HG02798 (cell line): ENCODE results near the gene PDE4D.

Experiments
- ATAC-seq: cut with Tn5 transposase; IDR thresholded peaks from one replicate; pipeline ENCODE4 v1.9.1; 2021; ENCODE audit warnings: mild to moderate bottlenecking; ENCODE audit not compliant: unreplicated experiment, poor library complexity

PDE4D gene

GRCh38 chr5:59287361-59287760, 606.2 kb downstream of the PDE4D start:
- ATAC-seq, result no peak

GRCh38 chr5:59286510-59286909, 607.0 kb downstream of the PDE4D start:
- ATAC-seq, result no peak

- no peak for ATAC-seq
These were observed 608.1 kb downstream of the PDE4D start for GRCh38 chr5:59285300-59286016.

GRCh38 chr5:59282726-59283125, 610.8 kb downstream of the PDE4D start:
- ATAC-seq, result no peak

- ATAC-seq, result no peak
These were observed 613.5 kb downstream of the PDE4D start for GRCh38 chr5:59279979-59280378.

- ATAC-seq, result no peak
These were observed 616.6 kb downstream of the PDE4D start for GRCh38 chr5:59276917-59277372.

GRCh38 chr5:59276325-59276675, 617.2 kb downstream of the PDE4D start:
- ATAC-seq, result no peak

GRCh38 chr5:59275510-59276324, 617.8 kb downstream of the PDE4D start:
- no peak for ATAC-seq

GRCh38 chr5:59275170-59275509, 618.4 kb downstream of the PDE4D start:
- ATAC-seq, result no peak

- no peak for ATAC-seq
These were observed 619.4 kb downstream of the PDE4D start for GRCh38 chr5:59274106-59274636.

GRCh38 chr5:59272809-59273427, 620.6 kb downstream of the PDE4D start:
- ATAC-seq, result no peak

- ATAC-seq, result no peak
These were observed 624.6 kb downstream of the PDE4D start for GRCh38 chr5:59268756-59269415.

- ATAC-seq, result no peak
These were observed 626.5 kb downstream of the PDE4D start for GRCh38 chr5:59267033-59267432.

GRCh38 chr5:59266410-59266809, 627.1 kb downstream of the PDE4D start:
- no peak for ATAC-seq

- ATAC-seq, result no peak
These were observed 628.8 kb downstream of the PDE4D start for GRCh38 chr5:59264639-59265245.

- ATAC-seq, result no peak
These were observed 629.5 kb downstream of the PDE4D start for GRCh38 chr5:59264013-59264412.

- ATAC-seq, result no peak
These were observed 631.6 kb downstream of the PDE4D start for GRCh38 chr5:59261969-59262368.

- ATAC-seq, result no peak
These were observed 632.6 kb downstream of the PDE4D start for GRCh38 chr5:59260973-59261372.

GRCh38 chr5:59260200-59260599, 633.3 kb downstream of the PDE4D start:
- ATAC-seq, result no peak

- no peak for ATAC-seq
These were observed 634.3 kb downstream of the PDE4D start for GRCh38 chr5:59259237-59259636.
